ENCODE measurements around the gene LAMTOR3.

- no peak for TF ChIP-seq CTCF (IDR thresholded peaks at IDR 0.05)
- TF ChIP-seq POLR2A (IDR thresholded peaks at IDR 0.05) = no peak
Measured at GRCh38 chr4:99893839-99894160, 427 bp downstream of the LAMTOR3 start.

Data from heart left ventricle (tissue), 13 donors.